SW480 (cell line): ENCODE measurements around the gene CIART.
"Not testable (repeated sequence)": the region's sequence is repeated elsewhere in the genome, so short reads cannot be mapped to it uniquely, and the experiment has no call there.

Experiments used
- DNase-seq: peaks from one replicate; pipeline ENCODE4 v3.0.0-alpha.2; 2016; ENCODE audit warnings: low spot score

The CIART gene

DNA sequence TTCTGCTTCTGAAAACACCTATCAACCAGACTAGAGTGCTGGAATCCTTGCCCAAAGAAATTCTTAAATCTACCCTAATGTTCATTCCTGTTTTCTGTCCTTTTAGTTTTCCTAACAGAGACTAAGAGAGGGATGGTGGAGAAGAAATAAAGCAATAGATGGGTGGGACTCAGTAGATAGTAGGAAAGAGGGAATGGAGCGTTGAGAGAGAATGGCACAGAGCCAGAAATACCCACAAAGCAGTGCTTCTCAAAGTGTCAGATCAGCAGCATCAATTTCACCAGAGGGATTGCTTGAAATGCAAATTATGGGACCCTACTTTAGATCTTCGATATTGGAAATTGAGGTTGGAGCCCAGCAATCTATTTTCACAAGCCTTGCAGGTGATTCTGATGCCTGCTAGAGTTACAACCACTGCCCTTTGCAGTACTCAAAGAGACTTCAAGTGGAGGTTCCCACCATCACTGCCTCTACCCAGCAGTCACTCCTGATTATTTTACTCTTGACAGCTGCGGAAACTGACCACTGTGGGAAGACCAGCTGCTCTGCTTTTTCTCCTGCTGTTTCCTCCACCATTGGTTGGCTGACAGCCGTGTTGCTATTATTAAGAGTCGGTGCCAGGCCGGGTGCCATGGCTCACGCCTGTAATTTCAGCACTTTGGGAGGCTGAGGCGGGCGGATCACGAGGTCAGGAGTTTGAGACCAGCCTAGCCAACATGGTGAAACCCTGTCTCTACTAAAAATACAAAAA lies 27.6 kb downstream of the CIART start:
- DNase-seq: no peak

DNA sequence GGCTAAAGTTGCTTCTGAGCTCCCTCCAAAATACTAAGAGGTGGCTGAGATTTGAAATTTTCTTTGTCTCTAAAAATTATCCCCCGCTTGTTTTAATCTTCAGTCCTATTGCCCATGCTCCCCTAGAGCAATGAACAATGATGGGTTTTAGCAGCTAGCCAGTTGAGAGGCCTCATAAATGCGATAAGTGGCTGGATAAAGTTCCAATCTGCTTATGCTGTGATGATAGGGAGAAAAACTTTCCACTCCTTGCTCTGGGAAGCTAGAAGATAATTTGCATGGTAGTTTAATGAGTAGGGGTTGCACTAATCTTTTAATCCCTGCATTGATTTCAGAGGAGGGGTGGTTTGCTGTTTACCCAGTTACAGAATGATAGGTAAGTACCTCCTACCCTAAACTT lies 29.4 kb downstream of the CIART start:
- DNase-seq: no peak

- not testable (repeated sequence) for DNase-seq
Observed at GRCh38 chr1:150314691-150315090, 32.3 kb downstream of the CIART start.

- DNase-seq: no peak
Observed at GRCh38 chr1:150320667-150320978, 38.3 kb downstream of the CIART start.

GRCh38 chr1:150321826-150322166 lies 39.4 kb downstream of the CIART start:
- no peak for DNase-seq

DNA sequence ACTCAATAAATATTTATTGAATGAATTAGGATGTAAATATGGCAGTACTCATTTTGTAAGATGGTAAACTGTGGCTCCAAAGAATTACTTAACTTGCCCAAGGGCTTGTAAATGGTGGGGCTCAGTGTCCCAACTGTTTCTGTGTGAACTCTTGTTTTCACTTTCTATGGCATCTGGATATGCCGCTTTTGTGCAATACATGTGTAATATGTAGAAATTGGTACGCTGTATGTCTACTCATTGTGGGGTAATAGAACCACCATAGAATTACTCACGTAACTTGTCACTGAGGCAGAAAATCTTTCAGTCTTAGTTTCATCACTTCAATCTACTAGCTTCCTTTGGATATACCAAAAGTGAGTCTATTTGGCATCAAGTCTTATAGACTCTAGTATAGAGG lies 40.0 kb downstream of the CIART start:
- DNase-seq: no peak

- DNase-seq: no peak
Observed at GRCh38 chr1:150332651-150333290, 50.4 kb downstream of the CIART start.
